Pancreas (tissue), 10 donors: ENCODE data around the gene CNTN5. TPM values are rescaled to one million over a fixed set of nuclear protein-coding genes. Genes with fewer than 3 reads are reported as not detected.
A peak's percentile ranks its signal among the peaks of the same experiment; 100 is the strongest.

Experiments used
- ATAC-seq, 4 donors: fragments of 200-7000 bp; cut with Tn5 transposase; one replicate each; pipeline versions ENCODE4 v1.8.0 to v1.9.1; 2020; ENCODE audit warnings: mild to moderate bottlenecking in 4 of 4, moderate library complexity in 4 of 4
- DNase-seq, 6 donors: peaks; one replicate each; pipeline ENCODE4 v3.0.0-alpha.2; 2020
- FAIRE-seq: peaks from 2 replicates; lab custom pipeline; 2012; peaks lifted over from hg19 to GRCh38; lab: Jason Lieb, UNC
- H3K27ac ChIP-seq, 4 donors: fragments of 200-600 bp; sonication (generic); 1 replicate in 3 of 4; 2 replicates in 1 of 4; pipeline versions ENCODE4 v1.5.0 to v1.8.0; 2020
- H3K27me3 ChIP-seq, 4 donors: fragments of 200-600 bp; one replicate each; pipeline ENCODE4 v1.8.0; 2021
- H3K36me3 ChIP-seq, 3 donors: fragments of 200-600 bp; sonication (generic) in 1 of 3; one replicate each; pipeline versions ENCODE4 v1.5.0 to v1.8.0; 2020 to 2021
- H3K4me1 ChIP-seq, 3 donors: fragments of 200-600 bp; one replicate each; pipeline ENCODE4 v1.8.0; 2021
- H3K4me3 ChIP-seq, 4 donors: fragments of 200-600 bp; sonication (generic) in 2 of 4; one replicate each; pipeline versions ENCODE4 v1.5.0 to v1.8.0; 2020 to 2021
- H3K9me3 ChIP-seq, 4 donors: fragments of 200-600 bp; one replicate each; pipeline ENCODE4 v1.8.0; 2021
- WGBS, 2 donors: extraction: QIAGEN DNeasy Blood & Tissue Kit; methylation state at CpG; one replicate each; pipeline ENCODE4 v1.1.7; 2013; 5-methylcytosine and 5-hydroxymethylcytosine counted together
- intact Hi-C, 3 donors: fragments of 100-400 bp; cut with DNase I; formaldehyde crosslinking; loops; one replicate each; pipeline versions ENCODE4 v1.11.1 to v1.14.2; 2022
- polyA plus RNA-seq, 2 donors: library from polyadenylated mRNA; stranded (reverse); fragments of 200-250 nt; gene quantifications; one replicate each; pipeline ENCODE4 v1.2.3, GENCODE V29; 2013
- total RNA-seq, 6 donors: library from RNA; stranded (reverse); fragmentation: NEBNext Ultra II Directional in 4 of 6; extraction: Animal tissue kit (Norgen Biotek cat#: 25700) in 4 of 6; gene quantifications; one replicate each; pipeline versions ENCODE4 v1.2.1 to v1.2.4, GENCODE V29; 2021 to 2023
- TF ChIP-seq, protein P1 (sequence below), 4 donors: fragments of 200-600 bp; sonication (generic) in 3 of 4; IDR thresholded peaks; one replicate each; pipeline versions ENCODE4 v1.5.0 to v1.8.0; 2021; ENCODE audit warnings: antibody characterized with exemption in 4 of 4
- donor health status: healthy with polysubstance abuse.
- donor health status: DM: no; HTN: no; CAD: no; lungs with moderate emphysema.
- donor health status: DM: no; HTN: no; CAD: no.
- donor health status: control.
- donor health status: control.
- donor health status: Bipolar disorder and iron deficiency.
- donor health status: DM: yes; HTN: yes; CAD: no.
- donor health status: DM: no; HTN: no; CAD: no.
- donor health status: DM: no; HTN: no; CAD: no.
- donor health status: DM: yes; HTN: yes; CAD: no.

The CNTN5 gene
- total and polyA plus RNA-seq, 8 donors = 0.11 to 1.2 (median 0.58) TPM

DNA sequence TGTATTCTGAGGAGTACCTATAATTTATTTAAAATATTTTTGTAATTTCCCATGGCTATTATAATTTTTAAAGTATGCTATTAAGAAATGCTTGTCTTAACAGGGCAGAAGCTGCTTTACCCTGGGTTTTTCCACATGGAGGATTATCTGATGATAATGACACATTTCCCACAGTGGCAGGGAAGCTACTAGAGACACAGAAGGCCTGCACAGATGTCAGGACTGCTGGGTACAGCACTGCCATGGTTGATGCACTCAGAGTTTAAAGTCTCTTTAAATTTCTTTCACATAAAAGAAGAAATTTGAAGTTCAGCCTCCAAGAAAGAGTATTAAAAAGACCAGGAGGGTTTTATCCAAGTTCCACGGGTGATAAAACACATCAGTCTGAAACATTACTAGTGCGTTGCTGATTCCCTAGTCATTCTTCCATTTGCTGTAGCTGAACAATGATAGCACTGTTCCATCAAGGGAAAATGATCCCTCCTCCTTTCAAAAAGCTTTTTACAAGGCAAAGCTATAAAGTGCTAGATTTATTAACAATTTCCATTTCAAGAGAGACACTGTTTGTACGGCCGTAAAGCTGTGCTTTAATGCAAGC is 363.0 kb downstream of the CNTN5 start:
- Histone ChIP-seq H3K4me3 (no peak overlapping the region), H3K36me3 (no peaks in the 10 kb centered on the region), H3K27ac (no peak overlapping the region), H3K4me1 (no peaks in the 10 kb centered on the region), H3K9me3 (no peaks in the 10 kb centered on the region), H3K27me3 (no peaks in the 10 kb centered on the region)
- WGBS, 2 donors = 34 to 41% methylated on average over 4 of the region's 4 CpGs
- ATAC-seq = peak in 1 of 4 donors; percentile 56
- intact Hi-C loops = no loop called here
- no peak for DNase-seq
- TF ChIP-seq, protein P1, sequence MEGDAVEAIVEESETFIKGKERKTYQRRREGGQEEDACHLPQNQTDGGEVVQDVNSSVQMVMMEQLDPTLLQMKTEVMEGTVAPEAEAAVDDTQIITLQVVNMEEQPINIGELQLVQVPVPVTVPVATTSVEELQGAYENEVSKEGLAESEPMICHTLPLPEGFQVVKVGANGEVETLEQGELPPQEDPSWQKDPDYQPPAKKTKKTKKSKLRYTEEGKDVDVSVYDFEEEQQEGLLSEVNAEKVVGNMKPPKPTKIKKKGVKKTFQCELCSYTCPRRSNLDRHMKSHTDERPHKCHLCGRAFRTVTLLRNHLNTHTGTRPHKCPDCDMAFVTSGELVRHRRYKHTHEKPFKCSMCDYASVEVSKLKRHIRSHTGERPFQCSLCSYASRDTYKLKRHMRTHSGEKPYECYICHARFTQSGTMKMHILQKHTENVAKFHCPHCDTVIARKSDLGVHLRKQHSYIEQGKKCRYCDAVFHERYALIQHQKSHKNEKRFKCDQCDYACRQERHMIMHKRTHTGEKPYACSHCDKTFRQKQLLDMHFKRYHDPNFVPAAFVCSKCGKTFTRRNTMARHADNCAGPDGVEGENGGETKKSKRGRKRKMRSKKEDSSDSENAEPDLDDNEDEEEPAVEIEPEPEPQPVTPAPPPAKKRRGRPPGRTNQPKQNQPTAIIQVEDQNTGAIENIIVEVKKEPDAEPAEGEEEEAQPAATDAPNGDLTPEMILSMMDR (IDR thresholded peaks at IDR 0.05) = no peak
- no peak for FAIRE-seq

DNA sequence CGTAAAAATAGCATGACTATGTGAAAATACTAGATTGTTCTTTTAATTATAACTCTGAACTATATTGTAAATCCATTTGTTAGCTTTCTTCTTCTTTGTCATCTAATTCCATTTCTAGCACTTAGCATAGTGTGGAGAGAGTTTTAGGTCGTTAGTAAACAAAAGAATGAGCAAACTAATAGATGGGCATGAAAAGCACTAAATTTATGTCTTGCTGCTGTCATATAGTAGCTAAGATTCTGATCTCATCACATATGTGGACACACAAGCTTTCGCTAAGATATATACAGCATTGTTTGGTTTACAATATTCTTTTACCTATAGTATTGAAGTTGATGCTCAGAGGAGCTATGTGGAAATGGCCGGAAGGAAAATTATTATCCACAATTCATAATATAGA is 370.5 kb downstream of the CNTN5 start:
- no peaks in the 10 kb centered on the region for H3K27me3 ChIP-seq
- H3K4me3 ChIP-seq = no peak overlapping the region
- intact Hi-C loops = no loop called here
- 61 to 71% methylated on average over 4 of the region's 4 CpGs for WGBS, 2 donors
- H3K27ac ChIP-seq = no peak overlapping the region
- TF ChIP-seq, protein P1 (IDR thresholded peaks at IDR 0.05) = no peak
- FAIRE-seq (no peak), ATAC-seq (no peak), DNase-seq (no peak)
- H3K36me3 ChIP-seq = no peaks in the 10 kb centered on the region
- no peaks in the 10 kb centered on the region for H3K4me1 ChIP-seq
- no peaks in the 10 kb centered on the region for H3K9me3 ChIP-seq

DNA sequence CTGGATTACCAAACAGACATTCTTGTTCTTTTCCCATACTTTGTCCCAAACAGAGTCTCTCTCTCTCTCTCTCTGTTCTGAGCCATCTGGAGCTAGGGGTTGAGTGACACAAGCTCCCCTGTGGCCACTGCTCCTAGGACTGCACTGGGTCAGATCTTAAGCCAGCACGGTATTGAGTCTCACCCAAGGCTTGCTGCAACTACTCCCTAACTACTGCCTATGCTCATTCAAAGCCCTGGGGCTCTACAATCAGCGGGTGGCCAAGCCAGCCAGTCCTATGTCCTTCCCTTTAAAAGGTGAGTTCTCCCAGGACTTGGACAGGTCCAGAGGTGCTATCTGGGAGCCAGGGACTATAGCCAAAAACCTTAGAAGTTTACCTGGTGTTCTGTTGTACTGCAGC is 385.6 kb downstream of the CNTN5 start:
- 60 to 80% methylated on average over 2 of the region's 2 CpGs for WGBS, 2 donors
- H3K27me3 ChIP-seq = no peaks in the 10 kb centered on the region
- FAIRE-seq = no peak
- H3K4me3 ChIP-seq = no peak overlapping the region
- no peak for DNase-seq
- no peaks in the 10 kb centered on the region for H3K36me3 ChIP-seq
- intact Hi-C loops = no loop called here
- TF ChIP-seq, protein P1 (IDR thresholded peaks at IDR 0.05) = no peak
- ATAC-seq = no peak
- H3K9me3 ChIP-seq = no peaks in the 10 kb centered on the region
- no peak overlapping the region for H3K27ac ChIP-seq
- H3K4me1 ChIP-seq = no peaks in the 10 kb centered on the region

- H3K36me3 ChIP-seq = no peaks in the 10 kb centered on the region
- WGBS, 2 donors = 73 to 81% methylated on average over 3 of the region's 3 CpGs
- DNase-seq = no peak
- intact Hi-C loops = no loop called here
- H3K27me3 ChIP-seq = no peaks in the 10 kb centered on the region
- FAIRE-seq = no peak
- no peak overlapping the region for H3K4me3 ChIP-seq
- H3K4me1 ChIP-seq = no peaks in the 10 kb centered on the region
- H3K9me3 ChIP-seq = no peaks in the 10 kb centered on the region
- TF ChIP-seq, protein P1 (IDR thresholded peaks at IDR 0.05) = no peak
- ATAC-seq = no peak
- no peak overlapping the region for H3K27ac ChIP-seq
Measured at GRCh38 chr11:99410636-99411035, 389.9 kb downstream of the CNTN5 start.

GRCh38 chr11:99418927-99419720 is 398.4 kb downstream of the CNTN5 start:
- WGBS, 2 donors = 19 to 27% methylated on average over 1 of the region's 1 CpG
- no peaks in the 10 kb centered on the region for H3K27me3 ChIP-seq
- TF ChIP-seq, protein P1 (IDR thresholded peaks at IDR 0.05) = no peak
- no peak overlapping the region for H3K27ac ChIP-seq
- FAIRE-seq (no peak), DNase-seq (no peak), ATAC-seq (no peak)
- H3K4me3 ChIP-seq = no peak overlapping the region
- H3K4me1 ChIP-seq = no peaks in the 10 kb centered on the region
- intact Hi-C loops = no loop called here
- no peaks in the 10 kb centered on the region for H3K9me3 ChIP-seq
- H3K36me3 ChIP-seq = no peaks in the 10 kb centered on the region
